ENCODE data around the gene LRCH4.

The LRCH4 gene

GRCh38 chr7:100570954-100571828, 14.7 kb downstream of the LRCH4 start:
- Histone ChIP-seq H3K9me3 (ENCODE audit: control insufficient read depth, insufficient read depth, low read length) (no peaks in the 10 kb centered on the region), H3F3A (ENCODE audit: control insufficient read depth, insufficient read depth) (no peaks in the 10 kb centered on the region), H3K27me3 (ENCODE audit: control insufficient read depth, low read length) (peaks cover 11% of the 10 kb centered on the region), H3K4me1 (ENCODE audit: control insufficient read depth, low read length) (peaks cover 34% of the 10 kb centered on the region), H3K9me2 (replicated peaks; ENCODE audit: control insufficient read depth, low read length) (no peaks in the 10 kb centered on the region), H3K27ac (ENCODE audit: low read depth, low read length) (no peak overlapping the region), H3K4me2 (ENCODE audit: low read length) (no peak overlapping the region), H3K36me3 (ENCODE audit: control insufficient read depth, low read length) (peaks cover 18% of the 10 kb centered on the region), H3K4me3 (ENCODE audit: low read length) (no peak overlapping the region), H3K79me2 (ENCODE audit: control insufficient read depth, low read length) (no peaks in the 10 kb centered on the region), H4K20me1 (ENCODE audit: control insufficient read depth, insufficient read depth, low read depth, low read length) (peaks cover 5% of the 10 kb centered on the region; the same call in 1 of the 2 replicates)
- TF ChIP-seq EZH2phosphoT487 (IDR thresholded peaks at IDR 0.05; ENCODE audit: borderline replicate concordance, low read length) (no peak), CTCF (IDR thresholded peaks at IDR 0.05; ENCODE audit: low read depth, low read length, poor library complexity, severe bottlenecking) (no peak)

- Histone ChIP-seq H4K20me1 (ENCODE audit: control insufficient read depth, insufficient read depth, low read depth, low read length) (peaks cover 5% of the 10 kb centered on the region; the same call in 1 of the 2 replicates), H3K79me2 (ENCODE audit: control insufficient read depth, low read length) (no peaks in the 10 kb centered on the region), H3K4me1 (ENCODE audit: control insufficient read depth, low read length) (peaks cover 35% of the 10 kb centered on the region), H3K4me3 (ENCODE audit: low read length) (peak overlapping the region; percentile 47), H3K36me3 (ENCODE audit: control insufficient read depth, low read length) (peaks cover 3% of the 10 kb centered on the region; the same call in 1 of the 2 replicates), H3F3A (ENCODE audit: control insufficient read depth, insufficient read depth) (no peaks in the 10 kb centered on the region), H3K9me2 (replicated peaks; ENCODE audit: control insufficient read depth, low read length) (no peaks in the 10 kb centered on the region), H3K27me3 (ENCODE audit: control insufficient read depth, low read length) (peaks cover 11% of the 10 kb centered on the region), H3K9me3 (ENCODE audit: control insufficient read depth, insufficient read depth, low read length) (no peaks in the 10 kb centered on the region), H3K27ac (ENCODE audit: low read depth, low read length) (no peak overlapping the region), H3K4me2 (ENCODE audit: low read length) (peak overlapping the region; percentile 68)
- TF ChIP-seq EZH2phosphoT487 (IDR thresholded peaks at IDR 0.05; ENCODE audit: borderline replicate concordance, low read length), result no peak
- peak; percentile 78 for TF ChIP-seq CTCF (IDR thresholded peaks at IDR 0.05; ENCODE audit: low read depth, low read length, poor library complexity, severe bottlenecking)
These were observed 16.8 kb downstream of the LRCH4 start for GRCh38 chr7:100568896-100569844.

- H3K27ac ChIP-seq (ENCODE audit: low read depth, low read length), result no peak overlapping the region
- no peaks in the 10 kb centered on the region for H3K9me2 ChIP-seq (replicated peaks; ENCODE audit: control insufficient read depth, low read length)
- peaks cover 11% of the 10 kb centered on the region for H3K27me3 ChIP-seq (ENCODE audit: control insufficient read depth, low read length)
- peaks cover 5% of the 10 kb centered on the region; the same call in 1 of the 2 replicates for H4K20me1 ChIP-seq (ENCODE audit: control insufficient read depth, insufficient read depth, low read depth, low read length)
- no peaks in the 10 kb centered on the region for H3F3A ChIP-seq (ENCODE audit: control insufficient read depth, insufficient read depth)
- no peaks in the 10 kb centered on the region for H3K9me3 ChIP-seq (ENCODE audit: control insufficient read depth, insufficient read depth, low read length)
- no peaks in the 10 kb centered on the region; the same call in 1 of the 2 replicates for H3K36me3 ChIP-seq (ENCODE audit: control insufficient read depth, low read length)
- H3K4me2 ChIP-seq (ENCODE audit: low read length), result peak overlapping the region; percentile 12
- H3K4me3 ChIP-seq (ENCODE audit: low read length), result no peak overlapping the region
- TF ChIP-seq CTCF (IDR thresholded peaks at IDR 0.05; ENCODE audit: low read depth, low read length, poor library complexity, severe bottlenecking), result no peak
- TF ChIP-seq EZH2phosphoT487 (IDR thresholded peaks at IDR 0.05; ENCODE audit: borderline replicate concordance, low read length), result no peak
- no peaks in the 10 kb centered on the region for H3K79me2 ChIP-seq (ENCODE audit: control insufficient read depth, low read length)
- peaks cover 38% of the 10 kb centered on the region for H3K4me1 ChIP-seq (ENCODE audit: control insufficient read depth, low read length)
These were observed 17.6 kb downstream of the LRCH4 start for GRCh38 chr7:100568176-100568895.
